Measurements from ENCODE around the gene POU3F1. TPM values are rescaled to one million over a fixed set of nuclear protein-coding genes. Genes with fewer than 3 reads are reported as not detected.

POU3F1 gene
- total RNA-seq, 1 donor from 2014 or later, result 10.7 TPM

- TF ChIP-seq, protein P1, sequence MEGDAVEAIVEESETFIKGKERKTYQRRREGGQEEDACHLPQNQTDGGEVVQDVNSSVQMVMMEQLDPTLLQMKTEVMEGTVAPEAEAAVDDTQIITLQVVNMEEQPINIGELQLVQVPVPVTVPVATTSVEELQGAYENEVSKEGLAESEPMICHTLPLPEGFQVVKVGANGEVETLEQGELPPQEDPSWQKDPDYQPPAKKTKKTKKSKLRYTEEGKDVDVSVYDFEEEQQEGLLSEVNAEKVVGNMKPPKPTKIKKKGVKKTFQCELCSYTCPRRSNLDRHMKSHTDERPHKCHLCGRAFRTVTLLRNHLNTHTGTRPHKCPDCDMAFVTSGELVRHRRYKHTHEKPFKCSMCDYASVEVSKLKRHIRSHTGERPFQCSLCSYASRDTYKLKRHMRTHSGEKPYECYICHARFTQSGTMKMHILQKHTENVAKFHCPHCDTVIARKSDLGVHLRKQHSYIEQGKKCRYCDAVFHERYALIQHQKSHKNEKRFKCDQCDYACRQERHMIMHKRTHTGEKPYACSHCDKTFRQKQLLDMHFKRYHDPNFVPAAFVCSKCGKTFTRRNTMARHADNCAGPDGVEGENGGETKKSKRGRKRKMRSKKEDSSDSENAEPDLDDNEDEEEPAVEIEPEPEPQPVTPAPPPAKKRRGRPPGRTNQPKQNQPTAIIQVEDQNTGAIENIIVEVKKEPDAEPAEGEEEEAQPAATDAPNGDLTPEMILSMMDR (conservative IDR thresholded peaks at IDR 0.05), result no peak
- Mint-ChIP-seq H3K27me3 (ENCODE audit: low read depth) (peaks cover 4% of the 10 kb centered on the region), H3K4me3 (no peak overlapping the region), H3K4me1 (peaks cover 50% of the 10 kb centered on the region), H3K27ac (ENCODE audit: unreplicated experiment) (no peak overlapping the region), H3K9me3 (no peaks in the 10 kb centered on the region), H3K36me3 (ENCODE audit: low read depth) (no peaks in the 10 kb centered on the region)
- DNase-seq (ENCODE audit: low read depth, low spot score), result no peak
Observed at GRCh38 chr1:38068220-38068979, 21.8 kb upstream of the POU3F1 start.

GRCh38 chr1:38064197-38064903, 17.8 kb upstream of the POU3F1 start:
- Mint-ChIP-seq H3K9me3 (no peaks in the 10 kb centered on the region), H3K27me3 (ENCODE audit: low read depth) (no peaks in the 10 kb centered on the region), H3K4me3 (peak overlapping the region; percentile 68), H3K27ac (ENCODE audit: unreplicated experiment) (peak overlapping the region; percentile 97), H3K36me3 (ENCODE audit: low read depth) (no peaks in the 10 kb centered on the region), H3K4me1 (peaks cover 35% of the 10 kb centered on the region)
- DNase-seq (ENCODE audit: low read depth, low spot score), result peak; percentile 45
- TF ChIP-seq, protein P1 (conservative IDR thresholded peaks at IDR 0.05), result no peak

- TF ChIP-seq, protein P1 (conservative IDR thresholded peaks at IDR 0.05), result no peak
- Mint-ChIP-seq H3K4me1 (peaks cover 42% of the 10 kb centered on the region), H3K27ac (ENCODE audit: unreplicated experiment) (peak overlapping the region; percentile 97), H3K36me3 (ENCODE audit: low read depth) (no peaks in the 10 kb centered on the region), H3K27me3 (ENCODE audit: low read depth) (peaks cover under 1% of the 10 kb centered on the region), H3K9me3 (no peaks in the 10 kb centered on the region), H3K4me3 (peak overlapping the region; percentile 68)
- no peak for DNase-seq (ENCODE audit: low read depth, low spot score)
Observed at GRCh38 chr1:38063616-38064015, 17.0 kb upstream of the POU3F1 start.

DNA sequence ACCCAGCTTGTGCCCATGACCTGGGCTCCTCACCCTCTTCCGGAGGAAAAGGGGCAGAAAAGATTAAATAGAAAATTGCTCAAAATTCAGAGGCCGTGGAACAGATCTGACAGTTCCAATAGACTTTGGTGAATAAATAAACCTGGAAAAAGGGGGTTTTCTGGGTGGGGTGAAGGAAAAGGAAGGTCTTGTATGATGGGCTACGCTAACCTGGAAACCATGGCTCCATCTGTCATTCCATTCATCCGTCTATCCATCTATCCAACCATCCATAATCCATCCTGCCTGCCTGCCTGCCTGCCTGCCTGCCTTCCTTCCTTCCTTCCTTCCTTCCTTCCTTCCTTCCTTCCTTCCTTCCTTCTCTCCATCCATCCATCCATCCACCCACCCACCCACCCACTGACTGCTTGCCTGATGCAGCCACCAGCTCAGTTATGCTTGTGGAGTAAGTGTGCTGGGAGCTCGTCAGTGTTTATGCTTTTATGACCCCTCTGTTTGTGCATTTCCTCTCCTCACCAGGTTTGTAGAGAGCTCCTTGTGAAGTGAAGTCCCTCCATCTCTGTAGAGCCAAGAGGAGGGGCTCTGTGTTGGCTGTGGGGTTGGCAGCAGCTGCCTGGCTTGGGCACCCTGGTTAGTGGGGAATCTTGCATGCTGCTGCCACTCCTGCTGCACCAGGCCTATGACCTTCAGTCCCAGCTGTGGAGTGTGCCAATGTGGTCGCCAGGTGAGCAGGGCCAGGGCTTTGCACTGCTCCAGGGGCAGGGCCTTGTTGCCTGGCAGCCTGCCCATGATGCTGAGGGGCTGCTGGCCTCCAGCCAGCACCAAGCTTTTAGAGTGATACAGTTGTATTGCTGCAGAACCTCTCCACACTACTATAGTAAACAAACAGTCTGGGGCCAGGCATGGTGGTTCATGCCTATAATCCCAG, 16.0 kb upstream of the POU3F1 start:
- Mint-ChIP-seq H3K27me3 (ENCODE audit: low read depth) (peaks cover 2% of the 10 kb centered on the region), H3K27ac (ENCODE audit: unreplicated experiment) (no peak overlapping the region)
- TF ChIP-seq, protein P1 (conservative IDR thresholded peaks at IDR 0.05), result no peak

DNA sequence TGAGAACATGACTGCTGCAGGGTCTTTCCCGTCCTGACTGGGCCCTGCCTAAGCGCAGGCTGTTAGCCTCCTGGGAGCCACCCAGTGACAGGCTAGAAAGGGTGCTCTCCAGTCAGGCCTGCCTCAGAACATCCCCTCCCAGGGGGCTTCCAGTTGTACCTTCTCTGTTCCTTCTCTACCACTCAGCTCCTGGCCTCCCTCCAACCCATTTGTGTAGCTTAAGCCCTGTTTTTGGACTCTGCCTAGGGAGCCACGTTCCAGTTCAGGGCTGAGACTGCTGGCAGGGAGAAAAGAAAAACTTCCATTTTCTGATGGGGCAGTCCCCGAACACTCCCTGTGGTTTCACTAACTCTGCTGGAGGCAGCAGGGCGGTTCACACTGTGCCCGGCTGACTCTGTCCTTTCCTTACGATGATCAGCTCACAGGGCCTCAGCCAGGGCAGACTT, 15.3 kb upstream of the POU3F1 start:
- Mint-ChIP-seq H3K27ac (ENCODE audit: unreplicated experiment) (no peak overlapping the region), H3K4me1 (peaks cover 39% of the 10 kb centered on the region)

More for the DNA sequence above, 16.0 kb upstream of the POU3F1 start:
- Mint-ChIP-seq H3K9me3 (no peaks in the 10 kb centered on the region), H3K4me1 (peaks cover 39% of the 10 kb centered on the region), H3K4me3 (no peak overlapping the region), H3K36me3 (ENCODE audit: low read depth) (no peaks in the 10 kb centered on the region)
- no peak for DNase-seq (ENCODE audit: low read depth, low spot score)

More for the DNA sequence above, 15.3 kb upstream of the POU3F1 start:
- TF ChIP-seq, protein P1 (conservative IDR thresholded peaks at IDR 0.05), result no peak
- Mint-ChIP-seq H3K4me3 (no peak overlapping the region), H3K36me3 (ENCODE audit: low read depth) (no peaks in the 10 kb centered on the region), H3K27me3 (ENCODE audit: low read depth) (peaks cover 2% of the 10 kb centered on the region), H3K9me3 (no peaks in the 10 kb centered on the region)
- no peak for DNase-seq (ENCODE audit: low read depth, low spot score)

Data from neural crest cell (in vitro differentiated cells).